ENCODE measurements around the gene WNT8B. TPM values are rescaled to one million over a fixed set of nuclear protein-coding genes. Genes with fewer than 3 reads are reported as not detected.

Gene WNT8B
- total and polyA plus RNA-seq, 10 of the 15 experiments (the other 5 are each of a cell fraction or from before 2014, with no cell fraction given), result not detected

GRCh38 chr10:100515612-100516011, 52.8 kb downstream of the WNT8B start:
- intact Hi-C loops (cut with micrococcal nuclease; ENCODE audit: unreplicated experiment) (no loop called here), in situ Hi-C loops (cut with MboI) (no loop called here)
- no peaks in the 10 kb centered on the region for H3K79me2 ChIP-seq (ENCODE audit: control insufficient read depth, insufficient read depth, low read length)
- RAD21 ChIA-PET (ENCODE audit: unreplicated experiment), result no interaction called here
- H3K4me2 ChIP-seq (ENCODE audit: control insufficient read depth, insufficient read depth), result no peak overlapping the region
- ATAC-seq, result no peak
- POLR2A ChIA-PET, result interaction anchor here (0.7 kb wide), 1 partner anchor 54 kb away, joined by 3 read pairs; no protein-coding TSS in a partner anchor
- no peak for FAIRE-seq
- no peaks in the 10 kb centered on the region for H4K20me1 ChIP-seq (ENCODE audit: control insufficient read depth, insufficient read depth)
- no peak overlapping the region for H3K27ac ChIP-seq (ENCODE audit: control insufficient read depth, insufficient read depth)
- H3K9me3 ChIP-seq (replicated peaks; ENCODE audit: control insufficient read depth, insufficient read depth, low read length), result no peaks in the 10 kb centered on the region
- no peak overlapping the region for H2AFZ ChIP-seq (ENCODE audit: control insufficient read depth, low read depth, low read length)
- WGBS (ENCODE audit: insufficient coverage, insufficient replicate concordance, low lambda C conversion rate, missing lambda C conversion rate), result 96% methylated on average over 3 of the region's 3 CpGs
- no peak overlapping the region for H3K9ac ChIP-seq (ENCODE audit: control insufficient read depth, insufficient read depth, low read length)
- SMC1A ChIA-PET (ENCODE audit: uncharacterized antibody, unreplicated experiment), result interaction anchor here (3.8 kb wide), 1 partner anchor 12 kb away, joined by 23 read pairs; no protein-coding TSS in a partner anchor
- H3K36me3 ChIP-seq (ENCODE audit: control insufficient read depth in 2 of 2, insufficient read depth in 2 of 2, low read length in 1 of 2), result peaks cover 0 to 2% of the 10 kb centered on the region in 2 experiments; a peak in 2 of 4 replicates
- no peak for DNase-seq (ENCODE audit: low read depth, low spot score)
- BruUV-seq (replicated peaks), result no TSS peak
- peaks cover 8% of the 10 kb centered on the region; the same call in 1 of the 2 replicates for H3K4me1 ChIP-seq (ENCODE audit: control insufficient read depth, insufficient read depth, low read length)
- CTCF ChIA-PET, result no interaction called here
- H3K27me3 ChIP-seq (replicated peaks in 1 of 2; ENCODE audit: control insufficient read depth in 2 of 2, insufficient read depth in 2 of 2, low read length in 1 of 2), result no peaks in the 10 kb centered on the region
- no peak overlapping the region for H3K4me3 ChIP-seq
- TF ChIP-seq TCF7 (IDR thresholded peaks at IDR 0.05; ENCODE audit: borderline replicate concordance) (no peak), FOS (IDR thresholded peaks at IDR 0.05; ENCODE audit: borderline replicate concordance, extremely low read depth, insufficient read length) (no peak), IRF5 (IDR thresholded peaks at IDR 0.05; ENCODE audit: borderline replicate concordance) (no peak), EGR1 (IDR thresholded peaks at IDR 0.05; ENCODE audit: borderline replicate concordance in 1 of 2, low read depth in 2 of 2, low read length in 2 of 2) (no peak), RAD51 (IDR thresholded peaks at IDR 0.05) (no peak), SP1 (IDR thresholded peaks at IDR 0.05; ENCODE audit: low read depth, low read length) (no peak), POLR2AphosphoS2 (IDR thresholded peaks at IDR 0.05; ENCODE audit: low read depth, low read length) (no peak), MXI1 (IDR thresholded peaks at IDR 0.05; ENCODE audit: low read depth, low read length) (no peak), ZBTB4 (CRISPR knock-in tag; IDR thresholded peaks at IDR 0.05) (no peak), ZSCAN29 (IDR thresholded peaks at IDR 0.05) (no peak), PAX5 (IDR thresholded peaks at IDR 0.05; ENCODE audit: borderline replicate concordance, low read depth, low read length) (no peak), YY1 (IDR thresholded peaks at IDR 0.05; ENCODE audit: low read depth, low read length) (no peak), CEBPB (IDR thresholded peaks at IDR 0.05; ENCODE audit: borderline replicate concordance in 1 of 2, low read depth in 2 of 2, low read length in 2 of 2) (no peak), RAD21 (IDR thresholded peaks at IDR 0.05; ENCODE audit: insufficient read depth, low read depth, low read length) (no peak)
- TF ChIP-seq, protein P1, sequence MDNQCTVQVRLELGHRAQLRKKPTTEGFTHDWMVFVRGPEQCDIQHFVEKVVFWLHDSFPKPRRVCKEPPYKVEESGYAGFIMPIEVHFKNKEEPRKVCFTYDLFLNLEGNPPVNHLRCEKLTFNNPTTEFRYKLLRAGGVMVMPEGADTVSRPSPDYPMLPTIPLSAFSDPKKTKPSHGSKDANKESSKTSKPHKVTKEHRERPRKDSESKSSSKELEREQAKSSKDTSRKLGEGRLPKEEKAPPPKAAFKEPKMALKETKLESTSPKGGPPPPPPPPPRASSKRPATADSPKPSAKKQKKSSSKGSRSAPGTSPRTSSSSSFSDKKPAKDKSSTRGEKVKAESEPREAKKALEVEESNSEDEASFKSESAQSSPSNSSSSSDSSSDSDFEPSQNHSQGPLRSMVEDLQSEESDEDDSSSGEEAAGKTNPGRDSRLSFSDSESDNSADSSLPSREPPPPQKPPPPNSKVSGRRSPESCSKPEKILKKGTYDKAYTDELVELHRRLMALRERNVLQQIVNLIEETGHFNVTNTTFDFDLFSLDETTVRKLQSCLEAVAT (IDR thresholded peaks at IDR 0.05), result no peak
- TF ChIP-seq, protein P2, sequence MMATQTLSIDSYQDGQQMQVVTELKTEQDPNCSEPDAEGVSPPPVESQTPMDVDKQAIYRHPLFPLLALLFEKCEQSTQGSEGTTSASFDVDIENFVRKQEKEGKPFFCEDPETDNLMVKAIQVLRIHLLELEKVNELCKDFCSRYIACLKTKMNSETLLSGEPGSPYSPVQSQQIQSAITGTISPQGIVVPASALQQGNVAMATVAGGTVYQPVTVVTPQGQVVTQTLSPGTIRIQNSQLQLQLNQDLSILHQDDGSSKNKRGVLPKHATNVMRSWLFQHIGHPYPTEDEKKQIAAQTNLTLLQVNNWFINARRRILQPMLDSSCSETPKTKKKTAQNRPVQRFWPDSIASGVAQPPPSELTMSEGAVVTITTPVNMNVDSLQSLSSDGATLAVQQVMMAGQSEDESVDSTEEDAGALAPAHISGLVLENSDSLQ (IDR thresholded peaks at IDR 0.05), result no peak

All from GM12878 (cell line).